ENCODE measurements around the gene PATZ1.

PATZ1 gene

DNA sequence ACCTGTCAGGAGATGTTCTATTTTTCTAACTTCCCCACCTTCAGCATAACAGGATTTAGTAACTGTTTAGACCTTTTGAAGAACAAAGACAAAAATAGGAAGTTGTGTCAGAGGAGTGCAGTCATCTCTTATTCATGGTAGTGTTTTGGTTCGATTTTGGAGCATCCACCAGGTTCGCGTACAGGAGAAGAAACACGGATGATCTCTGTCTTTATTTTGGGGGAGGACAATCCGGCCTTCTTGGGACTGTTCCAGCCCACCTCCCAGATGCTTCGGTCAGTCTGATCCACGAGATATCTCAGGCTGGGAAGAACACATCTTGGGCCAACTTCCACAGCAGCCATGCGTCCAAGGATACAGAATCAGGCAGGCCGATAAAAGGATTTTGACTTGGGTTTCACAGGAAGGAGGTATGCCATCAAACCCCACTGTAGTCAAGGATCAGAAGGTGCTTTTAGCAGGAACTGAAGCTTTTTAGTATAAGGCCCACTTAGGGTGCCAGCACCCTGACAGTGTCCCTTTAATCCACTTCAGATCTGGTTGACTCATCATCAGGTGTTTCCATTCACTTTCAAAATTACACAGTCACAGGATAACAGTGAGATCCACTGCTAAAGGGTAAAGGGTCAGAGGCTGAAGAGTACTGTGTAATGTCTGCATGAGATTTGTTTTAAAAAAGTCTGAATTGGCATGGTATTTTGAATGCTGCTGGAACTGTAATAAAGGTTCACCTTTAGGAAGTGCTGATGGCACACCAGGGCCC is 16.5 kb downstream of the PATZ1 start:
- Histone ChIP-seq H3K27me3 (ENCODE audit: insufficient read depth, poor library complexity, severe bottlenecking) (no peaks in the 10 kb centered on the region), H3K27ac (replicated peaks) (no peak overlapping the region), H3K4me3 (replicated peaks; ENCODE audit: insufficient read depth, low read length) (no peak overlapping the region)
- DNase-seq (ENCODE audit: low read depth in 1 of 2, low spot score in 1 of 2), result no peak
- no peak for TF ChIP-seq SPI1 (IDR thresholded peaks at IDR 0.05; ENCODE audit: borderline replicate concordance, low read depth)
- TF ChIP-seq, protein P1, sequence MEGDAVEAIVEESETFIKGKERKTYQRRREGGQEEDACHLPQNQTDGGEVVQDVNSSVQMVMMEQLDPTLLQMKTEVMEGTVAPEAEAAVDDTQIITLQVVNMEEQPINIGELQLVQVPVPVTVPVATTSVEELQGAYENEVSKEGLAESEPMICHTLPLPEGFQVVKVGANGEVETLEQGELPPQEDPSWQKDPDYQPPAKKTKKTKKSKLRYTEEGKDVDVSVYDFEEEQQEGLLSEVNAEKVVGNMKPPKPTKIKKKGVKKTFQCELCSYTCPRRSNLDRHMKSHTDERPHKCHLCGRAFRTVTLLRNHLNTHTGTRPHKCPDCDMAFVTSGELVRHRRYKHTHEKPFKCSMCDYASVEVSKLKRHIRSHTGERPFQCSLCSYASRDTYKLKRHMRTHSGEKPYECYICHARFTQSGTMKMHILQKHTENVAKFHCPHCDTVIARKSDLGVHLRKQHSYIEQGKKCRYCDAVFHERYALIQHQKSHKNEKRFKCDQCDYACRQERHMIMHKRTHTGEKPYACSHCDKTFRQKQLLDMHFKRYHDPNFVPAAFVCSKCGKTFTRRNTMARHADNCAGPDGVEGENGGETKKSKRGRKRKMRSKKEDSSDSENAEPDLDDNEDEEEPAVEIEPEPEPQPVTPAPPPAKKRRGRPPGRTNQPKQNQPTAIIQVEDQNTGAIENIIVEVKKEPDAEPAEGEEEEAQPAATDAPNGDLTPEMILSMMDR (IDR thresholded peaks at IDR 0.05; ENCODE audit: insufficient read depth, low read length), result no peak
- TF ChIP-seq POLR2AphosphoS5 (IDR thresholded peaks at IDR 0.05; ENCODE audit: low read depth), result no peak
- TF ChIP-seq, protein P2, sequence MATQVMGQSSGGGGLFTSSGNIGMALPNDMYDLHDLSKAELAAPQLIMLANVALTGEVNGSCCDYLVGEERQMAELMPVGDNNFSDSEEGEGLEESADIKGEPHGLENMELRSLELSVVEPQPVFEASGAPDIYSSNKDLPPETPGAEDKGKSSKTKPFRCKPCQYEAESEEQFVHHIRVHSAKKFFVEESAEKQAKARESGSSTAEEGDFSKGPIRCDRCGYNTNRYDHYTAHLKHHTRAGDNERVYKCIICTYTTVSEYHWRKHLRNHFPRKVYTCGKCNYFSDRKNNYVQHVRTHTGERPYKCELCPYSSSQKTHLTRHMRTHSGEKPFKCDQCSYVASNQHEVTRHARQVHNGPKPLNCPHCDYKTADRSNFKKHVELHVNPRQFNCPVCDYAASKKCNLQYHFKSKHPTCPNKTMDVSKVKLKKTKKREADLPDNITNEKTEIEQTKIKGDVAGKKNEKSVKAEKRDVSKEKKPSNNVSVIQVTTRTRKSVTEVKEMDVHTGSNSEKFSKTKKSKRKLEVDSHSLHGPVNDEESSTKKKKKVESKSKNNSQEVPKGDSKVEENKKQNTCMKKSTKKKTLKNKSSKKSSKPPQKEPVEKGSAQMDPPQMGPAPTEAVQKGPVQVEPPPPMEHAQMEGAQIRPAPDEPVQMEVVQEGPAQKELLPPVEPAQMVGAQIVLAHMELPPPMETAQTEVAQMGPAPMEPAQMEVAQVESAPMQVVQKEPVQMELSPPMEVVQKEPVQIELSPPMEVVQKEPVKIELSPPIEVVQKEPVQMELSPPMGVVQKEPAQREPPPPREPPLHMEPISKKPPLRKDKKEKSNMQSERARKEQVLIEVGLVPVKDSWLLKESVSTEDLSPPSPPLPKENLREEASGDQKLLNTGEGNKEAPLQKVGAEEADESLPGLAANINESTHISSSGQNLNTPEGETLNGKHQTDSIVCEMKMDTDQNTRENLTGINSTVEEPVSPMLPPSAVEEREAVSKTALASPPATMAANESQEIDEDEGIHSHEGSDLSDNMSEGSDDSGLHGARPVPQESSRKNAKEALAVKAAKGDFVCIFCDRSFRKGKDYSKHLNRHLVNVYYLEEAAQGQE (IDR thresholded peaks at IDR 0.05; ENCODE audit: insufficient replicate concordance, low read depth), result no peak
- no peak for TF ChIP-seq GABPA (IDR thresholded peaks at IDR 0.05; ENCODE audit: low read depth)

DNA sequence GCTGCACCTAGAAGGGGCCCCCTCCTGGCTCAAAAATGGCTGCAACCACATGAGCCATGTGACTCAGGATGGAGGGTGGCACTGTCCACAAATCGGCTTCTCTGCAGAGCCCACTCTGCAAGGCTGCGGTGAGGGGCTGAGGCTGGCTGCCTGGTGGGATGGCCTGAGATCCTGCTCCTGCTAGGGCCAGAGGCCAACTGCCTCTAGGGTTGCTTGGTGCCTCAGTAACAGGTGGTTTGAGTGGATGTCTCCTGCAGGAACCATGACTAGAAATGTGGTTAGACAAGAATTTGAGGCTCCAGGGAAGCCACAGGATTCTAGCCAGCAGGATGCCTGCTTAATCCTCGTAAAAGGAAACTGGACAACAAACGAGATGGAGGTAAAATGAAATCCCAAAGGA is 17.1 kb downstream of the PATZ1 start:
- no peak for DNase-seq (ENCODE audit: low read depth in 1 of 2, low spot score in 1 of 2)
- no peaks in the 10 kb centered on the region for H3K27me3 ChIP-seq (ENCODE audit: insufficient read depth, poor library complexity, severe bottlenecking)
- H3K4me3 ChIP-seq (replicated peaks; ENCODE audit: insufficient read depth, low read length), result no peak overlapping the region
- no peak for TF ChIP-seq GABPA (IDR thresholded peaks at IDR 0.05; ENCODE audit: low read depth)
- TF ChIP-seq SPI1 (IDR thresholded peaks at IDR 0.05; ENCODE audit: borderline replicate concordance, low read depth), result no peak
- TF ChIP-seq, protein P2 (IDR thresholded peaks at IDR 0.05; ENCODE audit: insufficient replicate concordance, low read depth), result no peak
- TF ChIP-seq, protein P1 (IDR thresholded peaks at IDR 0.05; ENCODE audit: insufficient read depth, low read length), result no peak
- TF ChIP-seq POLR2AphosphoS5 (IDR thresholded peaks at IDR 0.05; ENCODE audit: low read depth), result no peak
- no peak overlapping the region for H3K27ac ChIP-seq (replicated peaks)

DNA sequence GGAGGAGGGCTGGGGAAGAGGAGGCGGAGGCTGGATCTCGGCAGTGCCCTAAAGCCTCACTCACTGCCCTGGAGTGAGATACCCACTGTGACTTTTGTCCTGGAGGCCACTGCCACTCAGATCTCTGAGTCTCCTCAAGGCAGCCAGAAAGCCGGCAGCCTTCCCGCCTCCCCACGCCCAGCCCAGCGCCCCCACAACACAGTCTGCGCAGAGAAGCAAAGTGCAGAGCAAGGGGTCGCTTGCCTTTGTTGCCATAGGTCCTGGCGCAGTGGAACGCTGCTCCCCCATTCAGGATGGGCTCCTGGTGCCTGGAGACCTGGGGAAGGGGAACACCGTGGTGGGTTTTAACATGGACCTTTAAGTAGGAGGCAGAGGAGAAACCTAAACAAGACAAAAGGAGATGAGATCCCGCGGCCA is 17.6 kb downstream of the PATZ1 start:
- no peak overlapping the region for H3K4me3 ChIP-seq (replicated peaks; ENCODE audit: insufficient read depth, low read length)
- no peak for DNase-seq (ENCODE audit: low read depth in 1 of 2, low spot score in 1 of 2)
- no peak overlapping the region for H3K27ac ChIP-seq (replicated peaks)
- no peak for TF ChIP-seq POLR2AphosphoS5 (IDR thresholded peaks at IDR 0.05; ENCODE audit: low read depth)
- TF ChIP-seq, protein P1 (IDR thresholded peaks at IDR 0.05; ENCODE audit: insufficient read depth, low read length), result no peak
- TF ChIP-seq, protein P2 (IDR thresholded peaks at IDR 0.05; ENCODE audit: insufficient replicate concordance, low read depth), result no peak
- TF ChIP-seq SPI1 (IDR thresholded peaks at IDR 0.05; ENCODE audit: borderline replicate concordance, low read depth), result no peak
- TF ChIP-seq GABPA (IDR thresholded peaks at IDR 0.05; ENCODE audit: low read depth), result no peak
- H3K27me3 ChIP-seq (ENCODE audit: insufficient read depth, poor library complexity, severe bottlenecking), result no peaks in the 10 kb centered on the region

Data from HL-60 (cell line).